Right hindlimb (tissue), 1 donor: ENCODE measurements around the gene PERM1.

Experiments used
- DNase-seq: peaks from one replicate; pipeline ENCODE4 v3.0.0-alpha.2; 2018

The PERM1 gene

DNA sequence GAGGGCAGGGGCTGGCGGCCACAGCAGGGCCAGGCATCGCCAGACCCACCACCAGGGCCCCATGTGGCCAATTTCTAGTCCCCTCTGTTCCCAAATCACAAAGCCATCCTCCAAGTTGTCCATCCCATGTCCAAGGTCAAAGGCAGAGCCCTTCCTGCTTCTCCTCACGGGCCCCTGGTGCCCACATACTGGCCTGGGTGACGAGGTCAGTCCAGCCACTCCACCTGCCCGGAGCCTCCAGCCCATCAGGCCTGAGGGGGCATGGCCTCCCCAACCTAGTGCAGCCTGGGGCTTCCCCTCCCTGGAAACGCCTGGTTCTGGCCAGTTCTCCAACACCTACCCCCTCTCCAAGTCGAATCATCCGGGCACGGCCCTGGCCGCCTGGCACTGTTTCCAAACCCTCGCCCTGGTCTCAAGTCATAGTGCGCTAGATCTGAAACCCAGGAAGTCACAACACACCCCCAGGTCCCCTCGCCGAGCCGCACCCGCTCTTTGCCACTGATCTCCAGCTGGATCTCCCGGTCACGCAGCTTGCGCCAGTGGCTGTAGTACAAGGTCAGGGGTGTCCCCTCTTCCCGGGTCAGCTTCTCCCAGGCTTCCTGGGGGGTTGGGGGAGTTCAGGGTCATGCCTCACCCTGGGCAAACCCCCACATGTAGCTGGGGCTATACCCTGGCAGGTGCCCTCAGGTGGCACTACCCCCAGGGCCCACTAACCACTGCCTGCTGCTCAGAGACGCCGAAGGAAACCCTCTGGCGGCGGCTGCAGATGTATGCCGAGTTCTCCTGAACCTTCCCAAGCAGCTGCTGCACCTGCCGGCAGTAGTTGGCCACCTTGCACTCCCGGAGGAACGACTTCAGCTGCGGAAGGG, 36.0 kb downstream of the PERM1 start:
- no peak for DNase-seq

DNA sequence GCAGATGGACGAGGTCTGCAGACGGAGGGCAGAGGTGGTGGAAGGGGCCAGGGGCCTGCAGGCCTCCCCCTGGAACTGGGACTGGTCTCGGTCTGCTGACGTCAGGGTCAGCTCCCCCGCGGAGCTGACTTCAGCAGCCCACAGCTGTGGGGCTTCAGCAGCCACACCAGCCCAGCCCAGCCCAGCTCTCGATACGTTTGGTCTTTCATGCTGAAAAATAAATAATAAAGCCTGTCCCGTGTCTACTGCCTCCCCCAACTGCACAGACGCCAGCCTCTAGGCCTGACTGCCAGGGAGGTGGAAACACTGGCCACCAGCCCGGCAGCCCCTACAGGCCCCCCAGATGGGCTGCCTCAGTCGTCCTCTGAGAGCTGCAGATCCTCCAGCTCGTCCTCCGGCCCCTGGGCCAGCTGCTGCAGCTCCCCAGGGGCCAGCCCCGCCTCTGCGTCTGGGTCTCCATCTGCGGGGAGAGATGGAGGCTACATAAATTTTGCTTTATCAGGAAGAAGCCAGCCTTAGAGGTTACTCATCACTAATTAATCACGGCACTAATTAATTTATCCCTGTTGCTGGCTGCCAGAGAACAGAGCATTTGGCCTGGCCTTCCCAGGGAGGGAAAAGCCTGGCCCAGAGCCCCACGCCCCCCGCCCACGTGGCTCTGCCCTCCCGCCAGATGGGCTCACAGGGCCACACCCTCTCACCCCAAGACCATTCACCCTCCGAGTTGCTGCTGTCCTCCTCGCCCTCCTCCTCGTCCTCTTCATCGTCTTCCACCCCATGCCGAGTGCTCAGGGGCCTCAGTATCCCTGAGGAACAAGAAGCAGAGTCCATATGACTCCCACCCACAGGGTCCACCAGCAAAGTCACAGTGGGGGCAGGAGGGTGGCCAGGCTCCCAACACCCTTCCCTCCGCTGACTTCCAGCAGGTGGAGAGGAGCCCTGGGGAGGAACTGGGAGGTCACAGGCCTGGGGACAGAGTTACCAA, 37.3 kb downstream of the PERM1 start:
- DNase-seq, result peak; percentile 73

DNA sequence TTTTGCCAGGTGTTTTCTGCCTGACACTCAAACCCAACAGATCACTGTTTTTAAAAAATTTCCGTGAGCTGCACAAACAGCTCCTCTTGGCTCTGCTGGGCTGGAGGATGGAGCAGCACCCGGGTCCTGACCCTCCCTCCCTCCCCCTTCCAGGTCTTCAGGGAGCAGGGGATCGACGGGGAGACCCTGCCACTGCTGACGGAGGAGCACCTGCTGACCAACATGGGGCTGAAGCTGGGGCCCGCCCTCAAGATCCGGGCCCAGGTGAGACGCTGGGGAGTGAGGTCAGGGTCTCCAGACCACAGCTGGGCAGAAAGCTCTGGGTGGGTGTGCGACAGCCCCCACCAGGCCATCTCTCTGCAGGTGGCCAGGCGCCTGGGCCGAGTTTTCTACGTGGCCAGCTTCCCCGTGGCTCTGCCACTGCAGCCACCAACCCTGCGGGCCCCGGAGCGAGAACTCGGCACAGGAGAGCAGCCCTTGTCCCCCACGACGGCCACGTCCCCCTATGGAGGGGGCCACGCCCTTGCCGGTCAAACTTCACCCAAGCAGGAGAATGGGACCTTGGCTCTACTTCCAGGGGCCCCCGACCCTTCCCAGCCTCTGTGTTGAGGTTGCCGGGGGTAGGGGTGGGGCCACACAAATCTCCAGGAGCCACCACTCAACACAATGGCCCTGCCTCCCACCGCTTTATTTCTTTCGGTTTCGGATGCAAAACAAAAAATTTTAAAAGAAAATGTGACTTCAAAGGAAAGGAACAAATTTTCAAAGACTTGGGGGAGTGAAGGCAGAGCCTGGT, 38.1 kb downstream of the PERM1 start:
- no peak for DNase-seq

- peak; percentile 71 for DNase-seq
These were observed 38.9 kb downstream of the PERM1 start for GRCh38 chr1:942864-943533.

DNA sequence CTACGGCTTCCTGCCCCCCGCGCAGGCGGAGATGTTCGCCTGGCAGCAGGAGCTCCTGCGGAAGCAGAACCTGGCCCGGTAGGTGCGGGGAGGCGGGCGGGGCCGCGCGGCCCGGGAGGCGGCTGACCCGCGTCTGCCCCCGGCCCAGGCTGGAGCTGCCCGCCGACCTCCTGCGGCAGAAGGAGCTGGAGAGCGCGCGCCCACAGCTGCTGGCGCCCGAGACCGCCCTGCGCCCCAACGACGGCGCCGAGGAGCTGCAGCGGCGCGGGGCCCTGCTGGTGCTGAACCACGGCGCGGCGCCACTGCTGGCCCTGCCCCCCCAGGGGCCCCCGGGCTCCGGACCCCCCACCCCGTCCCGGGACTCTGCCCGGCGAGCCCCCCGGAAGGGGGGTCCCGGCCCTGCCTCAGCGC, 39.5 kb downstream of the PERM1 start:
- DNase-seq, result peak; percentile 53

DNA sequence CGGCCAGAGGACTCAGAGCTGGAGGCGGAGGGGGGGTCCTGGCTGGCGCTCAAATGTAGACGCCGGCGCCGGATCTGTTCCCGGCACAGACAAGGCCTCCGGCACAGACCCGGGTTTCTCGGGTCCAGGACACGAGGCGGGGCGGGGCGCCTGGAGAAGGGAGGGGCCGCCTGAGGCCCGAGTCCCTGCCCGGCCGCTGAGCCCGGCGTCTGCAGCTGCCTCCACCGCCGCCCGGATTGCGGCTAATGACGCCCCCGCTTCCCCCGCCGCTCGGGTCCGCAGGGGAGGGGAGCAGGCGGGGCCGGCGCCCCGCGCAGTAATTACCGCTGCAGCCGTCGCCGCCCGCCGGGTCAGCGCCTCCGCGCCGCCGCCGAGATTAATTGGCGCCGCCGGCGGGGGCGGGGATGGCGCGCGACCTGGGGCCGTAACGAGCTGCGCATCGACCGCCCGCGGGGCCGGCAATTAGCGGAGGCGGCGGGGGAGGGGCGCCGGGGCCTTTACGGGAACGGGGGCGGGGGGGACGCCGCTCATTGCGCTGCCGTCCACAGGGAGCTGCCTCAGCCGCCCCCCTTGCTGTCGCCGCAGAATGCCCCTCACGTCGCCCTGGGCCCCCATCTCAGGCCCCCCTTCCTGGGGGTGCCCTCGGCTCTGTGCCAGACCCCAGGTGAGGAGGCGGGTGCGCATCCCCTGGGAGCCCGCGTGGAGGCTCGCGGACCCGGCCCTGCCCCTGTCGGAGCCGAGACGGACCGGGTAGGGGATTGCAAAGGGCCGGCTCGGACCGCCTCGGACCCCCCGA, 40.1 kb downstream of the PERM1 start:
- DNase-seq, result peak; percentile 94

GRCh38 chr1:941015-941587, 40.8 kb downstream of the PERM1 start:
- no peak for DNase-seq

- peak; percentile 88 for DNase-seq
These were observed 41.5 kb downstream of the PERM1 start for GRCh38 chr1:940107-941014.

DNA sequence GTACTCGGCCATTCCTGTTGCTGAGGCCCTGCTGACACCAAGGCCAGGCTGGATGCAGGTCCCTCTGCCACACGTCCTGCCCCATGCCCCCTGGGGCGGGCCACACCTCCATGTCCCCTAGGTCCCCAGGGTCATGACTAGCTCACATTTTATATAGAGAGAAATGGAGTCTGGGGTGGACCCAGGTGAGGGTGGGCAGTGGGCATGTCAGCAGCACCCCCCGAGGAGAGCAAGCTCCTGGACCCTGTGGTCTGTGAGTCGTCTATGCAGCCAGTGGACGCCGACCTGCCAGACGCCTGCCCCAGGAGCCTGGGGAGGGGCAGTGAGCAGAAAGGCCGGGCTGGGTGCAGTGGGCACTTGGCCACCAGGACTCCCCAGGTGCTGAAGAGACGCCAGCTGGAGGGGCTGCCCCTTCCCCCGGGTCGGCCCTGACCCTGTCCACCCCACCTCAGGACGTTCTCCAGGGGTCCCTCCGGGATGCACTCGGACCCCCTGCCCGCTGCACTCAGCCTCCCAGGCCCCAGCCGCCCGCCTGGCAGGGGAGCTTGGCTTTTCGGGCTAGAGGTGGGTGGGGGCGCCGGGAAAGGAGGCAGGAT, 42.3 kb downstream of the PERM1 start:
- no peak for DNase-seq

DNA sequence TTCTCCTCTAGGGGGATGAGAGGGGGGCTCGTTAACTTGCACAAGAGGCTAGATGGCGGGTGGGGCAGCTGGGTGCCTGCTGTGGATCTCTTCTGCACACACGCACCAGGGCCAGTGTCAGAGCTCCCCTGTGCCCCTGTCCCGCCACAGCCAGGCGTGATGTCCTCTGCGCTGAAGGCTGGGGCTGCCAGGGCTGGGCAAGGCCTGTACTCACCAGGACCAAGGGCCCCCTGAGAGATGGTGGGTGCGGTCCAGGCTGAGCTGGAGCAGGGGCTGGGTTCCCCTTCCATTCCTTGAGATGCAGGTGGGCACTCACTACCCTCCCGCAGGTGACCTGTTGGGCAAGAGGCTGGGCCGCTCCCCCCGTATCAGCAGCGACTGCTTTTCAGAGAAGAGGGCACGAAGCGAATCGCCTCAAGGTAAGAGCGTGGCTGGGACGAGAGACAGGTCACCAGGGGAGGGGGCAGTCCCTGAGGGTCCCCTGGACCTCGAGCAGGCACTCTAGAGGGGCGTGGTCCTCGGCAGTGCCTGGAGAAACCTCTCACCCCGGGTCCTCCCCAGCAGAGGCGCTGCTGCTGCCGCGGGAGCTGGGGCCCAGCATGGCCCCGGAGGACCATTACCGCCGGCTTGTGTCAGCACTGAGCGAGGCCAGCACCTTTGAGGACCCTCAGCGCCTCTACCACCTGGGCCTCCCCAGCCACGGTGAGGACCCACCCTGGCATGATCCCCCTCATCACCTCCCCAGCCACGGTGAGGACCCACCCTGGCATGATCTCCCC, 43.0 kb downstream of the PERM1 start:
- DNase-seq, result no peak

GRCh38 chr1:938088-938683, 43.7 kb downstream of the PERM1 start:
- DNase-seq, result no peak

DNA sequence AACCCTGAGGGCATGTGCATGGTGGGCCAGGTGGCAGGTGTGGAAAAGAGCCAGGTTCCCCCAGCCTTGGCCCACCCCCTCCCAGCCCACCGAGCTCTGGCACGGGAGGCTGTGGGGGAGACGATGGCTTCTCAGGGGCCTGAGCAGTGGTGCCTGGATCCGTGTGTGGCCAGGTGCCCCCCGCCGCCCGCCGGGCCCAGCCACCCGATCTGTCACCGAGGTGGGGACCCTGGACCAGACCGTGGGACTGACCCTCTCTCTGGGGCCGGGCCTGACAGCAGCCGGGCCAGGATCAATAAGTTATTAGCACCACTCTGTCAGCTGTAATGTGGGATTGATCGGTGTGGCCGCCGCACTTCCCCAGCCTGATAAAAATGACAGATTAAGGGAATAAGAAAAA, 44.4 kb downstream of the PERM1 start:
- no peak for DNase-seq

GRCh38 chr1:936348-937264, 45.3 kb downstream of the PERM1 start:
- DNase-seq, result no peak

DNA sequence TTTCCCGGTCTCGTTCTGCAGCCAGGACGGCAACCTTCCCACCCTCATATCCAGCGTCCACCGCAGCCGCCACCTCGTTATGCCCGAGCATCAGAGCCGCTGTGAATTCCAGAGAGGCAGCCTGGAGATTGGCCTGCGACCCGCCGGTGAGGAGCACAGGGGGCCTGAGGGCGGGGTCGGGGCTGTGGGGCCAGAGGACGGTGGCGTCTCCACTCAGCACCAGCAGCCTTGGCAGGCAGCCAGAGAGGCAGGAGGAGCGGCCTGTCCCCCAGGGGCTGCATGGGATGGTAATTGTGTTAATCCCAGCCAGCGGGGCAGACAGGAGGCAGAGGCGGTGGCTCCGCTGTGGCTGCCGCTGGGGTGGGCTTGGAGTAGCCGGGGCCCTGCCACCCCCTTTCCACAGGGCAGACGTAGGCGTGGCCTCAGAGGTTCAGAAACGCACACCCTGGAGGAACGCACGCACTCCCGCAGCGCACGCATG, 46.1 kb downstream of the PERM1 start:
- DNase-seq, result peak; percentile 65

- no peak for DNase-seq
These were observed 46.7 kb downstream of the PERM1 start for GRCh38 chr1:934991-935750.

DNA sequence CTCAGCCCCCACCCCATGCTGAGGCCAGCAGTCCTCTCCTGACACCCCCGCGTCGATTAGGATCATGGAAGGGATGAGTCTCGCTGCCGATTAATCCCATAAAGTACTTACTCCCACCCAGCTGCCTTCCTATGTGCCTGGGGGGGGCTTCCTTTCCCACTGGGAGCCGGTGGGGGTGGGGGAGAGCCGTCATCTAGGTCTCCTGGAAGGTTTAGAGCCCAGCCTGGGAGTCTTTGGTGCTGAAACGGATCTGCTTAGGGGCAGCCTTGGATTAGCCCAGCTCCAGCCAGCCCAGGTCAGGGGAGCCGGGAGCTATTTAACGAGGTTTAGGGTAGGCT, 48.3 kb downstream of the PERM1 start:
- DNase-seq, result no peak
